NCI-H226 (cell line): ENCODE results near the gene VANGL2.

ENCODE experiments used
- DNase-seq: peaks from one replicate; pipeline ENCODE4 v3.0.0-alpha.2; 2015

Gene VANGL2

GRCh38 chr1:160429702-160430535, 29.6 kb downstream of the VANGL2 start:
- no peak for DNase-seq

GRCh38 chr1:160431006-160431405, 30.6 kb downstream of the VANGL2 start:
- DNase-seq: no peak

GRCh38 chr1:160431571-160431970, 31.2 kb downstream of the VANGL2 start:
- no peak for DNase-seq

DNA sequence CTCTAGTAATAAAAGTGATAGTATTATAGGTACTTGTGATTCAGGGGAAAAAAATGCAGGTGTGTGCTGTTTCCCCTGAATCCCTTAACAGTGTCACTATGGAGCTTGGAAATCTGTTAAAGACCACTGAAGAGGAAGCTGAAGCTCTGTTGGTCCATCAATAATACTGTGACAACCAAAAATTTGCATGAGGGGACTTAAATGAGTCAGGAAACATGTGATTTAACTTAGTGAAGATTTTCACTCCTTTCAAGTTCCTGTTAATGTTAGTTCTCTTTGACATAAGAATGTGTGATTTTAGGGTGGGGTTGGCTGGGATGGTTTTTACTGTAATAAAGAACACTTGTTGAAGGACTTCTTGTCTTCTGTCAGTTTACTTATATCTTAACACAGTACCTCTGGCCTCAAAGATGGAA, 32.0 kb downstream of the VANGL2 start:
- no peak for DNase-seq

GRCh38 chr1:160436966-160437365, 36.6 kb downstream of the VANGL2 start:
- no peak for DNase-seq

DNA sequence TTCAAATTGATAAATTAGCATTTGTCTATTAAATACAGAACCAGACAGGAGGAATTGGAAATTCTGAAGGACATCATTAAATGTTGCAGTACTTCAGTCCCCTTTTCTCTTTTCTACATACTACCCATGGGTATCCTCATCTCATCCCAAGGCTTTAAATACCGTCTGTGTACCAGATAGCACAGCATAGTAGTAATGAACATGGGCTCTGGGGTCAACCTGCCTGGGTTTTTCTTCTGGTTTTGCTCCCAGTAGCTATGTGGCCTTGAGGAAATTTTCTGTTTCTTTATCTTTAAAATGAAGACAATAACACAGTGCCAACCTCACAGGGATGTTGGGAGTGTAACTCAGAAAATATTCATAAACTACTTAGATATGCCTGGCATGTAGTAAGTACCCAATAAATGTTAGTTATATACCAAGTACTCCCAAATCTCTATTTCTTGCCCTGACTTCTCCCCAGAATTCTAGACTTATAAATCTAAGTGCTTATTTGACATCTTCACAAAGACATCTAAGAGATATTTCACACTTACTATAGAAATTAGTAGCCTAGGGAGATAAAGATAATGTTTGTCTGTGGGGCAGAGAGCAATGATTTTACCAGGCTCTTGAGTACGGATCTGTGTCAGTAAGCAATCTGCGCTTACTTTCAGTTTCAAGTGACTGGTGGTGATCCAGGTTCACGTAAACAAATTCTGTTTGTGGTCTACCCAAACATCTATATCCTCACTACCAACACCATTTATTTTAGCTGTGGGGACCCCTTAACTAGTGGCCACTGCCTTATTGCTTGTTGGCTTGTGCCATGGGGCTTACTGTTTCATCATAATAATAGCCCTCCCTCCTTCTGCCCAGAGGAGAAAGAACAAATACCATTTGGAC, 37.3 kb downstream of the VANGL2 start:
- no peak for DNase-seq

GRCh38 chr1:160438317-160438918, 38.1 kb downstream of the VANGL2 start:
- DNase-seq: no peak

- no peak for DNase-seq
Observed at GRCh38 chr1:160438935-160439334, 38.6 kb downstream of the VANGL2 start.

- DNase-seq: no peak
Observed at GRCh38 chr1:160439718-160440117, 39.4 kb downstream of the VANGL2 start.

DNA sequence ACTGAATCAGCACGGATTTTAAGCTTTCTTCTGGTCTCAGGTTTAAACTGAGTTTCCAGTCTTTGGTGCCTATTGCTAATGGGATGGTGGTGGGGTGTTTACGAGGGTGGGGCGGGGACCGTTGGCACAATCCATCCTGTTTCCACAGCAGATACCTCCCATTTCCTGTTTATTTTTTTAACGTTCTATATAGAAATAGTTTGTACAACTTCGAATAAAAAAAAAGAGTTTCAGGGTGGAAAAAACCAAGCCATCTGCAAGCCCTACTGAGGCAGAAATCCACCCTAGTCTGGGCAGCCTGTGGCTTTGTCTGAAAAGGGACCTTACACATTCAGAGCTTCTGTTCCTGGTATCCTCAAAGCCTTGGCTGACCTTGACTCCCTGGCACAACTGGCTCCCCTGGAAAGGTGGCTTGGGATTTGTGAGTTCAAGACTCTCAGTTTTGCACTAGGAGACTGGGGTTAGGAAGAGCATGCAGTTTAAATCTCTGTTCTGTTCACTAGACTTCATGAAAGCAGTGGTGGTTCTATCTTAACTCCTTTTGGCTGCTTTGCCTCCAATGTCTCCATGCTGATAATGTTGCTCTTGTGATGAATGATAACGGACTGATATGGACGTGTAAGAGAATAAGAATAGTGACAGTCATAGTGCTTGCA, 46.7 kb downstream of the VANGL2 start:
- no peak for DNase-seq

- DNase-seq: no peak
Observed at GRCh38 chr1:160449494-160449893, 49.1 kb downstream of the VANGL2 start.

DNA sequence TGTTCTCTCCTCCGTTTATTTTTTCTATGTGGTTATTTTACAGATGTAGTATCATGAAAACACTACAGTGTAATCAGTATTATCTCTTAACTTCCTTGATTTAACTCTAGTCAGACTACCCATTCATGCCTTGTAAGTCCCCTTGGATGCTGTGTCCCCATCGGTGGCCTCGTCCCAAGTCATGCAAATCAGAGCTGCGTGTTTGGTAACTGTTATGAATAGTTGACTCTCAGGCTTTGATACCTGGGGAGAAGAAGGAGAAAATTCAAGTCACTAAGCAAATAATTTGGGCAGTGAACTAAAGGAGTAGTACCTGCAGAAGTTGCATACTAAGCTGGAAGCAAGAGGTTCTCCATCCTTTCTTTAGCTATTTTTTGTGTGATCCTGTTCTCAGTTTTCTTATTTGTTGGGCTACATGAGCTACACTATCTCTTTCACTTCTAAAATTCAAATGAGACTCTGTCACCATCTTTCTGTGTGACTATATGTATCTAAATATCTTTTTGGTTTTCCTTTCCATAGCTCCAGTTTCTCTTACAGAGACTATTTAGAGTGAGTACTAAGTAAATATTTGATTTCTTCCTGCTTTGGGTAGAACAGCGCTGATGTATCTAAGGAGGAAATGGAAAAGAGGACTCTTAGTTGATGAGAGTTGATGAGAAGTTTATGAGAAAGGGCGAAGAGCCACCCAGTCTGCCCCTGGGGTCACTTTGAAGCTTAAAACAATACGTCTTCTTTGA, 50.9 kb downstream of the VANGL2 start:
- DNase-seq: no peak

DNA sequence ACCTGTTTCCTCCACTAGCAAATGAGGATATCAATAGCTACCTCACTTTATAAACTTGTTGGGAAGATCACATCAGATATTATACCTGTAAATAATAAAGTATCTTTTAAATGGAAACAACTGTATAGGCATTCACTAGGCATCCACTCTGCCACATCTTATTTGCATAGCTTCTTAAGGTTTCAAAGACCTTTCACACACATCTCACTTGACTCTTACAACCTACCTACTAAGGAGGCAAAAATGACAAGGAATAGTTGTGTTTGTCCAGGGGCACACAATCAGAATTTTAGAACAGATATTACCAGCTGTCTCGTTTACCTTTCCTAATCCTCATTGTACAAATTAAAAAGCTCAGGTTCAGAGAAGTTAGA, 51.5 kb downstream of the VANGL2 start:
- no peak for DNase-seq

DNA sequence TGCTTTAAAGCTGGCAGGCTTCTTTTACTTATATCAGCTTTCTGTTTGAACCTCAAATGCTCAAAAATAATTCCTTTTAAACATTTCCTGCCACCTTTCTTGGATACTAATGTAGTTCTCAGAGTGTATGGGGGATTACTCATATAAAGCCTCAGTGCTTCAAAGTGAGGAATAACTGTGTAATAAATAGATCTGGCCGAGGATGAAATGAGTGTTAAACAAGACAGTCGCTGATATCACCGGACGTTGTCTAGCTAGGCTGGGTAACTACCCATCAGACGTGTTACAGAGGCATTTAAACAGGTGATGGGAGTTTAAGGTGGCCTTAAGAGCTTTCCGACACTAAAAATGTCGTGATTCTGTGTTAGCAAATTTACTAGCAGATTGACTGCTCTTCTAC, 53.1 kb downstream of the VANGL2 start:
- no peak for DNase-seq

DNA sequence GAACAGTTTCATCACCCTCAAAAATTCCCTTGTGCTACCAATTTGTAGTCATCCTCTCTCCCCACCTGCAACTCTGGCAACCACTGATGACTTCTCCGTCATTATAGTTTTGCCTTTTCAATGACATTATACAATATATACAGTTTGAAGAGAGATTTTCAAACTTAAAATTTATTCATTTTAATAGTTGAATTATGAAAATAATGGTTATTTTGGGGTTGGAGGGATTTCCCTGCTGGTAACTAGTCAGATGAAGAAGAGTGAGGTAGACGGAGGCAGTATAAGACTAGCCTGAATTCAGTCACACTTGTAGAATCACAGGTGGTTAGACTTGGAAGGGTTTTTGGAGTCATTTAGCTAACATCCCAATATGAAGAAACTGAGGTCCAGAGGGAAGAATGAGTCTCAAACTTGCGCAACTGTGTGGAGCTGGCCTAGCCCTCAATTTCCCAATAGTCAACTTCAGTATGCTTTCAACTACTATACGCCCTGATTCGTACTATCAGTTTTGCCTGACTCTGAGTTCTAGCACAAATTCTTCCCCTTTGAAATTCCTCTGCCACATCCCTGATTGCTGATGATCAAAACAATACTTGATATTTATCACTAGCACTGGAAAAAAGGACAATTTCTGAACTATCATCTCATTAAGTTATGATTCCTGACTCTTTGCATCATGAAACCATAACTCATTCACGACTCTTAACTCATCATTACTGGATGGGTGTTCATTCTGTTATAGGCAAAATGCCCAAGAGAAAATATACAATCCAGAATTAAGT, 54.2 kb downstream of the VANGL2 start:
- no peak for DNase-seq

DNA sequence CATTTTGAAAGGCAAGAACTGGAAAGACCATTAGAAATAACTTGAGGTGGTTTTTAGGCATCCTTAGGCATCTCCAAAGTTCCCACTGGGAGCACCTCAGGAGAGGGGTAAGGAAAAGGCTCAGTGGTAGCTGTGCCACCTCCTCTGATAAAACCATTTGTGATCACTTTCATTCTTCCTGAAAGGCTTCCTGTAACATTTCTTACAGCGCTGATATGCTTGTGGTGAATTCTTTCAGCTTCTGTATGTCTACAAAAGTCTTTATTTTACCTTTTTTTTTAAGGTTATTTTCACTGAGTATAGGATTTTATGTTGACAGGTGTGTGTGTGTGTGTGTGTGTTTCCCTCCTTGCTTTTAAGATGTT, 54.8 kb downstream of the VANGL2 start:
- no peak for DNase-seq

DNA sequence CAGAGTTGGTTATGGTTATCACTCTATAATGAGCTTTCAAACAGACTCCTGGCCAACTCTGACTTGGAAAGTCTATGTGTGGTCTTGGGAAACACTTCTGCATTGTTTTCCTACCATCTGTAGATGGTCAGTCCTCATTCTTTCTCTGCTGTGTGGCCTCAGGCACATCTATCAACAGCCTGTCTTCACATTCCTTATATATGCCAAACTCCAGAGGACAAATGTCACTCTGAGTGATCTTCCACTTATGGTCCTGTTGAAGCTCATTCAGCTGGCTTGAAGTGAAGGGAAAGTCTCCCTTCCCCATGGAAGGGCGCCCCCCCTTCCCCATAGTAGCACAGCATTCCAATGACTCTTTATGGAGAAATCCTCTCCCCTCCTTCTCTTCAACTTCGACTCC, 58.7 kb downstream of the VANGL2 start:
- no peak for DNase-seq

DNA sequence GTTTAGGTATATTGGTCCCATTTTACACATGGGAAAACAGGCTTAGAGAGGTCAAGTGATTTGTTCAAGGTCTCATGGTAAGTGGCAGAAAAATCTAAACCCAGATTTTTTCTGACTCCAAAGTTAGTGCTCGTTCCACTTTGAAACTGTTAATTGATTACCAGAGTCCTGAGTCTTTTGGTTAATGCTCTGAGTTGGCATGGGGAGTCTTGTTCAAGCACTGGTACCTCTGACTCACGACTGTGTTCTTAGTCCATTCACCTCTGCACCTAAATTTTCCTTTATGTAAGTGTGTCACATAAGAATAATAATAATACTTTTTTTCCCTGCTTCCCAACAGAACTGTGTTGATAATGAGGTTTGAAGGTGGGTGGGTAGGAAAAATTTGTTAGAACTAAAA, 59.3 kb downstream of the VANGL2 start:
- no peak for DNase-seq

GRCh38 chr1:160460214-160460642, 59.9 kb downstream of the VANGL2 start:
- DNase-seq: no peak

- DNase-seq: no peak
Observed at GRCh38 chr1:160460683-160461287, 60.4 kb downstream of the VANGL2 start.

DNA sequence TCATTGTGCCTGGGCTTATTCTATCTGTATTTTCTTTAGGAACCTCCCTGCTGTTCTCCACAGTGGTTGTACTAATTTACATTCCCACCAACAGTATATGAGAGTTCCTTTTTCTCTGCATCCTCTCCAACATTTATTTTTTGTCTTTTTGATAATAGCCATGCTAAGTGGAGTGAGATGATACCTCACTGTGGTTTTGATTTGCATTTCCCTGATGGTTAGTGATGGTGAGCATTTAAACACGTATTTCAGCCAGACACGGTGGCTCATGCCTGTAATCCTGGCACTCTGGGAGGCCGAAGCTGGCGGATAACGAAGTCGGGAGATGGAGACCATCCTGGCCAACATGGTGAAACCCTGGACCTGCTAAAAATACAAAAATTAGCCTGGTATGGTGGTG, 64.8 kb downstream of the VANGL2 start:
- DNase-seq: no peak
